HG03342 (cell line): Measurements from ENCODE around the gene COX7A2L.
A peak's percentile ranks its signal among the peaks of the same experiment; 100 is the strongest.
"Not testable (repeated sequence)": the region's sequence is repeated elsewhere in the genome, so short reads cannot be mapped to it uniquely, and the experiment has no call there.

Experiments used
- ATAC-seq: cut with Tn5 transposase; IDR thresholded peaks from one replicate; pipeline ENCODE4 v1.9.1; 2021; ENCODE audit warnings: mild to moderate bottlenecking, moderate library complexity; ENCODE audit not compliant: unreplicated experiment

The COX7A2L gene, protein sequence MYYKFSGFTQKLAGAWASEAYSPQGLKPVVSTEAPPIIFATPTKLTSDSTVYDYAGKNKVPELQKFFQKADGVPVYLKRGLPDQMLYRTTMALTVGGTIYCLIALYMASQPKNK

DNA sequence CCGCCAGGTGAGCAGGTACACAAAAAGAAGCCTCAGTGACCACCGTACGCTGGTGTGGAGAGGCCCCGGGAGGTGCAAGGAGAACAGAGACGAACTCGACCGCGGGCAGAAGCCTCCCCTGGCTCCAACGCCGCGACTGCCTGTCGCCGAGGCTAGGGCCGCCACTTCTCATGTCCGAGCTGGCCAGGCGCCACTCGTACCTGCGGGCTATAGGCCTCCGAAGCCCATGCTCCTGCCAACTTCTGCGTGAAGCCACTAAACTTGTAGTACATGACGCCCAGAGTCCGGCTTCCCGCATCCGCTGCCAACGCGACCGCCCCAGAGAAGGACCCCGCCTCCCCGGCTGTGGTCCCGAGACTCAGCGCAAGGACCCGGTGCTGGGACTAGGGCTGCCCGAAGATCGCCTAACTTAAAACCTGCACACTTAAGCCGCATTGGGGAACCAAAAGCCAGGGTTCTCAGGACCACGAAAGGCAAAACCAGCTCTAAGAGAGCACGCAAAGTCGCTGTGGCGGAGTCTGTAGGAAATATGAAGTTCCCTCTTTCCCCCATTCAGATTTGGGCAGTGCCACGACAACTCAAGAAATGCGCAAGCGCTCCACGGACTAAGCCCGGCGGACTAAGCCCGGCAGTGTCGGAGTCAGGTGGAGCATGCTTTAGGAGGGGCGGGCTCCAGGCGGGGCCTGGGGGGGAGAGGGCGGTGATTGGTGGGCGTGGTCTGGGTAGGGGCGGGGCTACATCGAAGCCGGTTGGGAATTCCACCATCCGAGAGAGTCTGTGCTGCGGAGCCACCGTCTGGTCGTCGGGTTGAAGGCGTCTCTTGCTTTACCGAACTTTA lies at the start of gene COX7A2L:
COX7A2L (minus strand) TSS at position 328 of the 838 bp plus-strand sequence; CDS start at position 272, 56 bp downstream.
- peak; percentile 91 for ATAC-seq

DNA sequence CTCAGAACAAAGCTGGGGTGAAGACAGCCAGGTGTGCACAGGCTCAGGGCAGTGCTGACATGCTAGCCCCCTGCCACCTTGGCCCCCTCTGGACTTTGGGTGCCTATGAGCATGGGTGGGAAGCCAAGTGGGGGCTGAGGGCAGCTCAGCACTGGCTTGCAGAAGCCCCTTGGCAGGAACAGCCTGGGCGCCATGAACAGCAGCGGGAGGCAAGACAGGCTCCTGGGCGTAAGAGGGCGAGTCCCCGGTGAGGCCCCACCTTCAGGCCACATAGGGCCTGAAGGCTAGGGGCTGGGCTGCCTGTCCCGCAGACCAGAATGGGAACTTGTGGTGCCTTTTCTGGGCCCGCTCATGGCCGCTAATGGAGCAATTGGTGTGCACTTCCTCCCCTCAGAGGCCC lies 47.0 kb upstream of the COX7A2L start:
- no peak for ATAC-seq

DNA sequence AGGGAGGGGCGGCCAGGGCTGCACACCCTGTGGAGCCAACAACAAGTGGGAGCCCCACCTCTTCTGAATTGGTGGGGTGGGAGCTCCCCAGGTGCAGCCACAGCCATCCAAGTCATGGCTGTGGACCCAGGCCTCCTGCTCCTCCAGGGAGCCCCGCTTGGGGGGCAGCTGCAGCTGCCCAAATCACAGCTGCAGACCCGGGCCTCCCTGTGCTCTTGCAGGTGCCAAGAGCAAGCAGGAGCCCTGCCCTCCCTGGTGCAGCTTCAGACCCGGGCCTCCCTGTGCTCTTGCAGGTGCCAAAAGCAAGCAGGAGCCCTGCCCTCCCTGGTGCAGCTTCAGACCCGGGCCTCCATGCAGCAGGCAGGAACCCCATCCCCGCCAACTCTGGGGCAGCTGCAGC lies 46.5 kb upstream of the COX7A2L start:
- no peak for ATAC-seq

DNA sequence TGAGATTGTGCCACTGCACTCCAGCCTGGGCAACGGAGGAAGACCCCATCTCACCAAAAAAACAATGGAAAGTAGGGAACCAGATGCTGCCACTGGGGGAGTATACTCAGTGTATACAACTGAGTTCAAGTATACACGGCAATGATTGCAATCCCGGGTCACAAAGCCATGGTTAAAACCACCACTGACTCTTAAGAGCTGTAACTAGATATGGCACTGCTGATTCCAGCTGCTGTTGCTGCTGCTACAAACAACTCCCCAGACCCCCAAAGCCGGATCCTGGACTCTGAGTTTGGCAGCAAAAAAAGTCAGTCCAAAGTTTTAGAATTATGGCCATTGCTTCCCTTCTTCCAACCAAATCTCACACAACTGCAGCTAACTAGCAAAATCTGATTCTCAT lies 43.7 kb upstream of the COX7A2L start:
- no peak for ATAC-seq

DNA sequence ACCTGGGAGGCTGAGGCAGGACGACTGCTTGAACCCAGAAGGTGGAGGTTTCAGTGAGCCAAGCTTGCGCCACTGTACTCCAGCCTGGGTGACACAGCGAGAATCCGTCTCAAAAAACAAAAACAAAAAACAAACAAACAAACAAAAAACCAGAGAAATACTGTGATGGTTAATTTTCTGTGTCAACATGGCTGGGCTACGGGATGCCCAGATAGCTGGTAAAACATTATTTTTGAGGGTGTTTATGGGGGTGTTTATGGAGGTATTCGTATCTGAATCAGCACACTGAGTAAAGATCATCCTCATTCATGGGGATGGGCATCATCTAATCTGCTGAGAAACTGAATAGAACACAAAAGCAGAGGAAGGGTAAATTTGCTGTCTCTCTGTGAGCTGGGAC lies 40.8 kb upstream of the COX7A2L start:
- no peak for ATAC-seq

DNA sequence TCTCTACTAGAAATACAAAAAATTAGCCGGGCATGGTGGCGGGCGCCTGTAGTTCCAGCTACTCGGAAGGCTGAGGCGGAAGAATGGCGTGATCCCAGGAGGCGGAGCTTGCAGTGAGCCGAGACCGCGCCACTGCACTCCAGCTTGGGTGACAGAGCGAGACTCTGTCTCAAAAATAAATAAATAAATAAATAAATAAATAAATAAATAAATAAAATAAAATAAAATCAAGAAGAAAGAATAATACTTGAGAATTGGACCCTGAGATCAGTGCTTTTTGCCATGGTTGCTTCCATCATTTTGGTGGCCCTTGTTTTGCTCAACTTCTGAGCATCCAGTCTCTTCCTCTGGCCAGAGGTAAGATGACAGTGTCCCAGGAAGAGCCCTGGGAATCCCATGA lies 37.0 kb upstream of the COX7A2L start:
- ATAC-seq: not testable (repeated sequence)

DNA sequence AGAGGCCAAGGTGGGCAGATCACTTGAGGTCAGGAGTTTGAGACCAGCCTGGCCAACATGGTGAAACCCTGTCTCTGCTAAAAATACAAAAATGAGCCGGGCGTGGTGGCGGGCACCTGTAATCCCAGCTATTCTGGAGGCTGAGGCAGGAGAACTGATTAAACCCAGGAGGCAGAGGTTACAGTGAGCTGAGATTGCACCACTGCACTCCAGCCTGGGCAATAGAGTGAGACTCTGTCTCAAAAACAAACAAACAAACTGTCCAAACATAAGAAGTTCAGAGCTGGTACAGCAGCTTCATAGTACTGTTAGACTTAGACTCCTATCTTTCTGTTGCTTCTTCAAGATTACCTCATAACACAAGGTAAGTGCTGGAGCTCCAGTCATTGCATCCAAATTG lies 32.3 kb upstream of the COX7A2L start:
- not testable (repeated sequence) for ATAC-seq

DNA sequence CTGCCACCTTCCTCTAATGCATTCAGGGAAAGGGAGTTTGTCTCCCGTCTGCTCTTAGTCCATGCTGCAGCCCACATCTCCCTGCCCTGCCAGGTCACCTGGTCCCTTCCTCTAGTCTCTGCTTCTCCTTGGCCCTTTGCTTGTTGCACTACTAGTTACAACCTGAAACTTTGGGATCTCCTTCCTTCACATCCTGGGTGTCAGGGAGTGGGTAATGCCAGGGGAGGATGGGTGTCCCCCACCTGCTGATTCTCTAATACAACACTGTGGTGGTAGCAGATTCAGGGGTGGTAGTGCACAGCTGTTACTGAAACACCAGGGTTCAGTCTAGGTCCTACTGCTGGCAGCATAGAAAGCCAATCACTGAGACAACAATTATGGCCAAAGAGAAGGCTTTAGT lies 31.2 kb upstream of the COX7A2L start:
- no peak for ATAC-seq

DNA sequence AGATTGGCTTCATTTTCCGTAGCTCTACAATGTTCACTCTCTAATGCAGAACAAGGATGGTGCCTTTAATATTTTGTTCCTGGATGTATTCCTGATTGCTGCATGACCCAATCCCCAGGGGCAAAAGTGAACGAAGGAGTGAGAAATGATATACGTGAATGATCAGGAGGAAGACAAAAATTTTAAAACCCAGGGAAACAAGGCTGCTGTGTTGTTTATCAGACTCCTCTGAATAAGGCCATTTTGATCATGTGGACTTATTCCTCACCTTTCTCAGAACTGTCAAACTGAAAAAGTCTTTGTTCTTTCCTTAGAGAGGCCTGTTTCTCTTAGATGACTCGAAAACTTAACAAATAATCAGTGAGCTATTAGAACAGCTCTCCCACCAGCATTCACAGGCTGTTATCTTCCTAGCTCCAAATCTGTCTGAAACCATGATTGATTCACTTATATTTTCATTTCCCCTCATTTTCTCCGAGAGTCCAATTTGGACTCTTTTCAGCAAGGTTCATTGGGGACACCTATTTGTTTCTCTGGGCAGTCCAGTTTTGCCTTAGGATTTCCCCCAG lies 29.5 kb upstream of the COX7A2L start:
- ATAC-seq: no peak

- ATAC-seq: peak; percentile 63
These were observed 25.7 kb upstream of the COX7A2L start for GRCh38 chr2:42386682-42387081.

GRCh38 chr2:42385225-42385624 lies 24.2 kb upstream of the COX7A2L start:
- ATAC-seq: no peak

DNA sequence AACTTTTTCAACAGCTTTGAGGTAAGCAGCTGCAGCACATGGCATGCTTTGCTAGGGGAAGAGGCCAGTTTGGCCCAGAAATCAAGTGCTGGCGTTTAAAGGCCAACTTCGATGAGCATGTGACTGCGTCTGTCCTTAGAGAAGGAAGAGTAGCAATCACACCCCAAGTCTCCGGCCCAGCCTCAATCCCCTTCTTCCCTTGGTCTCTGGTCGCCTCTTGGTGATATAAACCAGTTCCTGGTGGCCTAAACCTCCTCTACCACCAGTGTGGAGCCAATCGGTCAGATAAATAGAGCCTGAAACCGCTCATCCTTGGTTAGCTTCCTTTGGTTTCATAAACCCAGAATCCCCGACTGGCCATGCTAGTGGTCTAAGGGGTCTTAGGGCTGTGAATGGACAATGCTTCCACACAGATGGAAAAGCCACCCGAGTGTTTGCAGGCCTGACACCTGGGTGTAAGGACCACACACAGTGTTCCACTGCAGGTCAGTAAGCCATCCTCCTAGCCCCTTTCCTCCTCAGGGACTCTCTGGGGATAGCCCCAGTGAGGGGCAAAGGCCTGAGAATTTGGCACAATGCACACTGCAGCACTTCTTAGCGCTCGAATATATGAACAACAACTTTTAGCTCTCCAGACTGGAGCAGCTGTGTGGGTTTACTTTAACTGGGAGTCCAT lies 23.0 kb upstream of the COX7A2L start:
- ATAC-seq: no peak

GRCh38 chr2:42382144-42382543 lies 21.1 kb upstream of the COX7A2L start:
- ATAC-seq: no peak

DNA sequence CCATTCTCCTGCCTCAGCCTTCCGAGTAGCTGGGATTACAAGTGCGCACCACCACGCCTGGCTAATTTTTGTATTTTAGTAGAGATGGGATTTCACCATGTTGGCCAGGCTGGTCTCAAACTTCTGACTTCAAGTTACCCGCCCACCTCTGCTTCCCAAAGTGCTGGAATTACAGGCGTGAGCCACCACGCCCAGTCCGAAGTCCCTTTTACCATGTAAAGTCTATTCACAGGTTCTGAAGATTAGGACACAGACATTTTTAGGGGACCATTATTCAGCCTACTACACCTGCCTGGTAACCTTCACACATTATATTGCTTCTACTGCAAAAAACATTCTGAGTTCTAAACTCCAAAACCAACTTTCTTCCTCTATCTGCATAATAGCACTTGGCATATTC lies 19.0 kb upstream of the COX7A2L start:
- ATAC-seq: not testable (repeated sequence)

DNA sequence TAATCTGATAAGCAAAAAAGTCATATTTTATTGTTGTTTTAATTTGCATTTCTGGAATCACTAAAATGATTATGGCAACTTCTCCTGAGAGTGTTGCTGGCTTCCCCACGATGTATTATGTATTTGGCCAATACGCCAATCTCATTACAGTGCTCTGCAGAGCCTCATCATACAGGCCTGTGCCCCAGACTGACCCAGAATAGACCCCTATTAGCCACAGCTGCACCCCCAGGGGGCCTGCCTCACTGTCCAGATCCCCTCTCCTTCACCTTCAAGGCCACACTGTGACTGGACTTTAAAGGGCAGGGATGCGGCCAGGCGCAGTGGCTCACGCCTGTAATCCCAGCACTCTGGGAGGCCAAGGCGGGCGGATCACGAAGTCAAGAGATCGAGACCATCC lies 17.4 kb upstream of the COX7A2L start:
- ATAC-seq: no peak

GRCh38 chr2:42376758-42377157 lies 15.7 kb upstream of the COX7A2L start:
- no peak for ATAC-seq

DNA sequence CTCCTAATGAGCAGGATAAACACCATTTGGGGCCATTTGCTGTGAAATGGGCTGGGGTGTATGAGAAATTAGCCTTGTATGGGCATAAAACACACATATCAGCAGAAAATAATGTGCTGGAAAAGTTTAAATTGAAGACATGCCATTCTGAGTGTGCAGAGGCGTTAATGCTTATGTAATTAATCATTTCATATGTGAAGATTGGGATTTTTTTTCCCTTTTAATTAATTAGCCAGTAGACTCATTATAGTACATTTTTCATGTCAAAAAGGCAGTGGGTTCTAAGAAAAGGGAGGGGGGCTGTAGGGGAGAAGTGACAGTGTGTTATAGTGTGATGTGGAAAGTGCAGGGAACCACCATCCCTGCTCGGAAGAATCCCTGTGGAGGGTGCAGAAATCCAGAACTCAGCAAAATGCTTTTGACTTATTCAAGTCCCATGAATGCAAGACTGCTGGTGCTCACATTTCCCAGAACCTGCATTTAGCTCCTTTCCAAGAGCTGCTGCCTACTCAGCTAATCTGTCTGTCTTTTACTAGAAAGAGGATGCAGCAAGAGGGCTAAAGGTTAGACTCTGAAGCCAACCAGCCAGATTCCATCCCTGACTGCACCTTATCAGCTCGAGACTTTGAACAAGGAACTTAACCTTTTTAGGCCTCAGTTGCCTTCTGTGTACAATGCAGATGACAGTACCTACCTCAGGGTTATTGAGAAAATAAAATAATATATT lies 11.6 kb upstream of the COX7A2L start:
- ATAC-seq: no peak

GRCh38 chr2:42371611-42372473 lies 10.8 kb upstream of the COX7A2L start:
- no peak for ATAC-seq

GRCh38 chr2:42369532-42370229 lies 8.7 kb upstream of the COX7A2L start:
- ATAC-seq: no peak
